Measurements from ENCODE around the gene CRLF1. TPM values are rescaled to one million over a fixed set of nuclear protein-coding genes. Genes with fewer than 3 reads are reported as not detected.

Gene CRLF1
- total RNA-seq (2021) = 0.46 and 2.8 TPM in 2 replicates
- Bru-seq, nascent RNA = percentile 8 among the genes with signal in this experiment
- BruChase-seq, experiment 1, labeled RNA remaining after a 2-hour chase = percentile 13 among the genes with signal in this experiment
- percentile 15 among the genes with signal in this experiment for BruChase-seq, experiment 2, labeled RNA remaining after a 6-hour chase
- long read RNA-seq, partial matches to known transcripts = 0 of 58 reads
- long read RNA-seq, other reads (novel, unspliced or antisense) = 58 of 58 reads

GRCh38 chr19:18606281-18607225, at the start of gene CRLF1:
TSS of gene CRLF1 (minus strand) at chr19:18606799. CDS start at chr19:18606656, 143 bp downstream.
- Histone ChIP-seq H3K4me1 (replicated peaks; ENCODE audit: insufficient read depth) (peaks cover 26% of the 10 kb centered on the region), H3K27me3 (ENCODE audit: insufficient read depth, low read depth) (peaks cover 61% of the 10 kb centered on the region), H2AFZ (0 out of 2 replicates have a peak within 1 kb of the TSS, but pooled peaks have one; percentile 46), H4K20me1 (ENCODE audit: insufficient read depth) (no peaks in the 10 kb centered on the region), H3K4me3 (peak within 1 kb of the TSS; percentile 53; the same call in 1 of the 2 replicates), H3K36me3 (ENCODE audit: low read depth) (no peaks in the 10 kb centered on the region), H3K9me3 (ENCODE audit: insufficient read depth, low read depth) (no peaks in the 10 kb centered on the region), H3K27ac (no peak within 1 kb of the TSS), H3K9me2 (ENCODE audit: insufficient read depth) (no peaks in the 10 kb centered on the region), H3K79me2 (ENCODE audit: low read depth) (no peaks in the 10 kb centered on the region), H3K4me2 (peak within 1 kb of the TSS; percentile 86), H3F3A (ENCODE audit: insufficient read depth, low read depth) (peaks cover 53% of the 10 kb centered on the region; the same call in 1 of the 2 replicates)
- intact Hi-C loops (cut with micrococcal nuclease; ENCODE audit: unreplicated experiment) = loop anchor here (10.0 kb wide), 1 partner anchor 158 kb away; no protein-coding TSS in a partner anchor
- no TSS peak for BruUV-seq (replicated peaks)
- DNase-seq = no peak
- ChIA-PET POLR2A (ENCODE audit: unreplicated experiment) (interaction anchor here (0.5 kb wide), 1 partner anchor 127 kb away, joined by 19 read pairs; no protein-coding TSS in a partner anchor), CTCF (no interaction called here)
- TF ChIP-seq EZH2 (IDR thresholded peaks at IDR 0.05; ENCODE audit: low read depth) = peak; percentile 89; the same call in 1 of the 2 replicates
- TF ChIP-seq, protein P1, sequence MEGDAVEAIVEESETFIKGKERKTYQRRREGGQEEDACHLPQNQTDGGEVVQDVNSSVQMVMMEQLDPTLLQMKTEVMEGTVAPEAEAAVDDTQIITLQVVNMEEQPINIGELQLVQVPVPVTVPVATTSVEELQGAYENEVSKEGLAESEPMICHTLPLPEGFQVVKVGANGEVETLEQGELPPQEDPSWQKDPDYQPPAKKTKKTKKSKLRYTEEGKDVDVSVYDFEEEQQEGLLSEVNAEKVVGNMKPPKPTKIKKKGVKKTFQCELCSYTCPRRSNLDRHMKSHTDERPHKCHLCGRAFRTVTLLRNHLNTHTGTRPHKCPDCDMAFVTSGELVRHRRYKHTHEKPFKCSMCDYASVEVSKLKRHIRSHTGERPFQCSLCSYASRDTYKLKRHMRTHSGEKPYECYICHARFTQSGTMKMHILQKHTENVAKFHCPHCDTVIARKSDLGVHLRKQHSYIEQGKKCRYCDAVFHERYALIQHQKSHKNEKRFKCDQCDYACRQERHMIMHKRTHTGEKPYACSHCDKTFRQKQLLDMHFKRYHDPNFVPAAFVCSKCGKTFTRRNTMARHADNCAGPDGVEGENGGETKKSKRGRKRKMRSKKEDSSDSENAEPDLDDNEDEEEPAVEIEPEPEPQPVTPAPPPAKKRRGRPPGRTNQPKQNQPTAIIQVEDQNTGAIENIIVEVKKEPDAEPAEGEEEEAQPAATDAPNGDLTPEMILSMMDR (conservative IDR thresholded peaks at IDR 0.05) = no peak

- no peak overlapping the region for H3K4me2 ChIP-seq
- intact Hi-C loops (cut with micrococcal nuclease; ENCODE audit: unreplicated experiment) = no loop called here
- H3K27ac ChIP-seq = no peak overlapping the region
- H3K4me3 ChIP-seq = no peak overlapping the region
- no peaks in the 10 kb centered on the region for H3F3A ChIP-seq (ENCODE audit: insufficient read depth, low read depth)
- no peaks in the 10 kb centered on the region for H3K9me2 ChIP-seq (ENCODE audit: insufficient read depth)
- no peak for TF ChIP-seq EZH2 (IDR thresholded peaks at IDR 0.05; ENCODE audit: low read depth)
- TF ChIP-seq, protein P1 (conservative IDR thresholded peaks at IDR 0.05) = no peak
- no peaks in the 10 kb centered on the region for H3K4me1 ChIP-seq (replicated peaks; ENCODE audit: insufficient read depth)
- POLR2A ChIA-PET (ENCODE audit: unreplicated experiment) = no interaction called here
- H3K79me2 ChIP-seq (ENCODE audit: low read depth) = no peaks in the 10 kb centered on the region
- no peaks in the 10 kb centered on the region for H3K9me3 ChIP-seq (ENCODE audit: insufficient read depth, low read depth)
- peak in 1 of 2 experiments; percentile 18 for DNase-seq
- H3K27me3 ChIP-seq (ENCODE audit: insufficient read depth, low read depth) = no peaks in the 10 kb centered on the region
- peaks cover 16% of the 10 kb centered on the region for H4K20me1 ChIP-seq (ENCODE audit: insufficient read depth)
- H3K36me3 ChIP-seq (ENCODE audit: low read depth) = no peaks in the 10 kb centered on the region
- BruUV-seq (replicated peaks) = no TSS peak
- H2AFZ ChIP-seq = no peak overlapping the region
- CTCF ChIA-PET = no interaction called here
Observed at GRCh38 chr19:18655173-18655844, 48.7 kb upstream of the CRLF1 start.

DNA sequence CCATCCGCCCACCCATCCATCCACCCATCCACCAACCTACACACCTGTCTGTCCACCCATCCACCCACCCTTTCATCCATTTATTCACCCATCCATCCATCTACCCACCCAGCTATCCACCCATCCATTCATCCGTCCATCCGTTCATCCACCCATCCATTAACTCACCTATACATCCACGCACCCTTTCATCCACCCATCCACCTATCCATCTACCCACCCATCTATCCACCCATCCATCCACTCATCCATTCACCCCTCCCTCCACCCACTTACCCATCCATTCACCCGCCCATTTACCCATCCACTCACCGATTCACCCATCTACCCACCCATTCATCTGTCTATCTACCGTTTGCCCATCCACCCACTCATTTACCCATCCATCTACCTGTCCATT, 47.9 kb upstream of the CRLF1 start:
- Histone ChIP-seq H3F3A (ENCODE audit: insufficient read depth, low read depth) (no peaks in the 10 kb centered on the region), H2AFZ (no peak overlapping the region), H3K4me1 (replicated peaks; ENCODE audit: insufficient read depth) (no peaks in the 10 kb centered on the region), H3K27me3 (ENCODE audit: insufficient read depth, low read depth) (no peaks in the 10 kb centered on the region), H3K9me2 (ENCODE audit: insufficient read depth) (no peaks in the 10 kb centered on the region), H3K27ac (no peak overlapping the region), H3K79me2 (ENCODE audit: low read depth) (no peaks in the 10 kb centered on the region), H3K36me3 (ENCODE audit: low read depth) (no peaks in the 10 kb centered on the region), H4K20me1 (ENCODE audit: insufficient read depth) (peaks cover 16% of the 10 kb centered on the region), H3K4me2 (no peak overlapping the region), H3K4me3 (no peak overlapping the region), H3K9me3 (ENCODE audit: insufficient read depth, low read depth) (no peaks in the 10 kb centered on the region)
- TF ChIP-seq, protein P1 (conservative IDR thresholded peaks at IDR 0.05) = no peak
- TF ChIP-seq EZH2 (IDR thresholded peaks at IDR 0.05; ENCODE audit: low read depth) = no peak
- DNase-seq = peak in 1 of 2 experiments; percentile 20
- CTCF ChIA-PET = no interaction called here
- POLR2A ChIA-PET (ENCODE audit: unreplicated experiment) = no interaction called here
- BruUV-seq (replicated peaks) = no TSS peak
- intact Hi-C loops (cut with micrococcal nuclease; ENCODE audit: unreplicated experiment) = no loop called here

Data from PC-9 (cell line).